HG02943 (cell line): ENCODE data around the gene SPEG.
"Not testable (repeated sequence)": the region's sequence is repeated elsewhere in the genome, so short reads cannot be mapped to it uniquely, and the experiment has no call there.

ENCODE experiments used
- ATAC-seq: cut with Tn5 transposase; IDR thresholded peaks from one replicate; pipeline ENCODE4 v1.9.1; 2021; ENCODE audit warnings: mild to moderate bottlenecking, low read depth, moderate library complexity; ENCODE audit not compliant: unreplicated experiment

SPEG gene

GRCh38 chr2:219434718-219435525 lies at the start of gene SPEG:
Gene SPEG, plus strand, starts transcription at chr2:219434843. Its CDS starts 135 bp downstream, at chr2:219434978.
- no peak for ATAC-seq

DNA sequence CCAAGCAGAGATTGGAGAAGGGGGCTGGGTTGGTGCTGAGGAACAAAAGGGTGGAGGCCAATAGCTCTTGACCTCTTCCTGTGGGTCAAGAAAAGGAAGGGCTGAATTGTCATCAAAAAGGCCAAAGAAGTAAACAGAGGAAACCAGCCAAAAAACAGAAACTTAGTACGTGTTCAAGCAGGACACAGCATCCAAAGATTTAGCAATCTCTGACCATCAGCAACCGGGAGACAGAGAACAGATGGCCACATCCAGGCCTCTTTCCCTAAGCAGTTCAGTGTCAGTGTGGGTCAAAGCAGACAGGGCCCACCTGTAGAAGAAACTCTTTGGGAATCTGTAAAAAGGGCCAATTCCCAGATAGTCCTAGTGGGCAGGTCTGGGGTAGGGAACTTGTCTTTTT lies 49.8 kb upstream of the SPEG start:
- no peak for ATAC-seq

GRCh38 chr2:219385958-219386520 lies 48.6 kb upstream of the SPEG start:
- ATAC-seq: no peak

DNA sequence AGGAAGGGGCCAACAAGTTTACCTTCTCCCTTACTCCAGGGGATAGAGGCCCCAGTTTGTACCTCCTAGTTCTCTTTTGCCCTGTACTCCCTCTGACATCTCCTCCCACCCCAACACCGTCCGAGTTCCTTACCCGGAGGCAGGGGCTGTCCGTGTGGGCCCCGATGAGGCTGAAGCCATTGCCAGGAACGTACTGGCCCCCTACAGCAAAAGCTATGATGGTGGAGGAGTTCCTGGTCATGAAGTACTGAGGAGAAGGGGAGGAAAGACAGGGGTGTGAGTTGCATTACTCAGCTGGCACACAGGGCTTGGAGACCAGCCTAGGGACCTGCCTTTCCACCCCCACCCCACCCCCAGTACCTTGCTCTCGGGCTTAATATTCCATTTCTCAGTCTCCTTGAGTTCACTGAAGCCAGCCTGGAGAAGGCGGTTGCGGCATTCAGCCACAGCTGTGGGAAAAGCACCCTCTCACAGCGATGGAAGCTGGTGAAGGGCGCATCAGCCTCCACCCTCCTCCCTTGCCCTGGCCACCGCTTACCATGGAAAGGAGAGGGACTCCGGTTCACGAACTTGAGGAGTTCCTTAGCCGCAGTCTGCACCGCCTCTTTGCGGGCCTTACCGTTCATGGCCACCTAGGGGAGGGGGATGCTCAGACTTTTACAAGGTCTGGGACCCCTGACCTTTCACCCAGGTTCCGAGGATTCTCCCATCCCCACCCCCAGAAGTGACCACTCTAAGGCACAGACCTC lies 47.9 kb upstream of the SPEG start:
- no peak for ATAC-seq

GRCh38 chr2:219387306-219388120 lies 47.1 kb upstream of the SPEG start, which contains the start of gene DNPEP:
Gene DNPEP, minus strand, starts transcription at chr2:219387912. Its CDS starts 118 bp downstream, at chr2:219387794.
- peak; percentile 59 for ATAC-seq

DNA sequence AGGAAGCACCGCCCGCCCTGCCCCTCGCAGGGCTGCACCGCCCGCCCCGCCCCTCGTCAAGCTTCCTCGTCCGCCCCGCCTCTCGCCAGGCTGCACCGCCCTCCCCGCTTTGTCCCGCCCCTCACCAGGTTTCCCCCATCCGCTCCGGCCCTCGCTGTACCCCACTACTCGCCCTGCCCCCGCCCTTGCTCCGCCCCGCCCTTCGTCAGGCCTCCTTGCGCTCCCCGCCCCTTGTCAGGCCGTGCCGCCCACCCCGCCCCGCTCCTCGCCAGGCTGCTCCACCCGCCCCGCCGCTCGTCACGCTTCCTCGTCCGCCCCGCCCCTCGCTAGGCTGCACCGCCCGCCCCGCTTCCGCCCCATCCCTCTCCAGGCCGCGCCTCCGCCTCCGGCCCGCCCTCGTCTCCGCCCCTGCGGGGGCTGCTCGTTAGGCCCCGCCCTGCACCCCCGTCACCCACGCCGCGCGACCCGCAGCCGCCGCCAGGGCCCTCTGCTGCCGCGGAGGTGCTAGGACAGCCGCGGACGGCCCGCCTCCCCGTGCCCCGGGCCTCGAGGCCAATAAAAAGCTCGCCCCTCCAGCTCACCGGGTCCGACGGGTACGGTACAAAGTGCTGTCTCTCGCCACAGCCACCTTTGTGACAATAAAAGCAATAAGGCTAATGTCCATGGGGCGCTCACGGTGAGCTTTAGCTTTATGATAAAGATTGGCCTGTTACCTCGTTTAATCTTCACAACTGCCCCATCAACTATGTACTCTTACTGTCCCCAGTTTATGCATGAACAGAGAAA lies 46.3 kb upstream of the SPEG start:
- ATAC-seq: peak; percentile 66

GRCh38 chr2:219388907-219389156 lies 45.8 kb upstream of the SPEG start:
- no peak for ATAC-seq

DNA sequence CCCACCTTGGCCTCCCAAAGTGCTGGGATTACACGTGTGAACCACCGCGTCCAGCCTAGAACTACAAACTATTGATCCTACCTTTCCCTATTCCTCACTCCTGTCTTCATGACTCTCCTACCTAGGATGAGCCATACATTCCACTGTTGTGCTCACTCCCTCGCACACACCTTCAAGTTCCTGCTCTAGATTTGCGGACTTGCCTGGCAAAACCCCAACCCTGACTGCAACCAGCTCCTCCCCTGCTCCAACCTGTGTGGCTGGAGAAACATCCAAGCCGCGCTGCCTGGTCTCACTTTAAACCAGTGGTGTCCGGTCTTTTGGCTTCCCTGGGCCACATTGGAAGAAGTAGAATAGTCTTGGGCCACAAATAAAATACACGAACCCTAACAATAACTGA lies 41.9 kb upstream of the SPEG start:
- ATAC-seq: no peak

- not testable (repeated sequence) for ATAC-seq
These were observed 39.6 kb upstream of the SPEG start for GRCh38 chr2:219395056-219395455.

DNA sequence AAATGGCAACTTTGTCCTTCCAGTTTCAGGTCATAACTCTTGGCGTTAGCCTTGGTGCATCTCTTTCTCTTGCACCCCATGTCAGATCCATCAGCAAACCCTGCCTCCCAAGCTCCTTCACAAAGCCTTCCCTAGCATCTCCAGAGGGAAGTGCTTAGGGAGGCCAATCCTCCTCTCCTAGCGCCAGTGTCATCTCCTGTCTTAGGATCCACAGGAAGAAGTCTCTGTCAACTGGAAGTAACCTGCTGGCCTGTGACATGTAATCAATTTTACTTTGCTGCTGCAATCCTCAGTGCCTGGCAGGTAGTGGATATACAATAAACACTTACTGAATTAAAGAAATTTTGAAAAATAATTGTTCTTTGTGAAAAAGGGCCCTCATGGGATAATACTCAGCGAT lies 39.0 kb upstream of the SPEG start:
- no peak for ATAC-seq

DNA sequence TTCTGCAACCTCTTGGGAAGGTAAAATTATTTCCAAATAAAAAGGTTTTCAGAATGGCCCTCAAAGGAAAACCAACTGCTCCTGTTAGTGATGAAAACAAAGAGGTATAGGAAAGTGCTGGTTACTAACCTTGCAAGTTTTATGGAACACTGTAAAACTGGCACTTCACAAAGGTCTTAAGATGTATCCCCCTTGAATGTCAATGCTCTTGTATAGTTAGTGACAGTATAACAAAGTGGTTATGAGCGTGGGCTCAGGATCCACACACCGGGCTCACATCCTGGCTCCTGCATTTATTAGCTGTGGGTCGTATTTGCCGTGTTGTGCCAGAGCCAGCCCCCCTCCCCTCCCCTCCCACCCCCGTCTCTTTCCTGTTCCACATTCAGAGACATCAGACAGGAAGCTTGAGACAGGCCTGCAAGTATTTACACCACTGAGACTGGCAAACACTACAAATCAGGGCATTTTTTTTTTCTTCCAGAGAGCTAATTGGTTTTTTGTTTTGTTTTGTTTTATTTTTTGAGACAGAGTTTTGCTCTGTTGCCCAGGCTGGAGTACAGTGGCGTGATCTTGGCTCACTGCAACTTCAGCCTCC lies 37.7 kb upstream of the SPEG start:
- ATAC-seq: no peak

DNA sequence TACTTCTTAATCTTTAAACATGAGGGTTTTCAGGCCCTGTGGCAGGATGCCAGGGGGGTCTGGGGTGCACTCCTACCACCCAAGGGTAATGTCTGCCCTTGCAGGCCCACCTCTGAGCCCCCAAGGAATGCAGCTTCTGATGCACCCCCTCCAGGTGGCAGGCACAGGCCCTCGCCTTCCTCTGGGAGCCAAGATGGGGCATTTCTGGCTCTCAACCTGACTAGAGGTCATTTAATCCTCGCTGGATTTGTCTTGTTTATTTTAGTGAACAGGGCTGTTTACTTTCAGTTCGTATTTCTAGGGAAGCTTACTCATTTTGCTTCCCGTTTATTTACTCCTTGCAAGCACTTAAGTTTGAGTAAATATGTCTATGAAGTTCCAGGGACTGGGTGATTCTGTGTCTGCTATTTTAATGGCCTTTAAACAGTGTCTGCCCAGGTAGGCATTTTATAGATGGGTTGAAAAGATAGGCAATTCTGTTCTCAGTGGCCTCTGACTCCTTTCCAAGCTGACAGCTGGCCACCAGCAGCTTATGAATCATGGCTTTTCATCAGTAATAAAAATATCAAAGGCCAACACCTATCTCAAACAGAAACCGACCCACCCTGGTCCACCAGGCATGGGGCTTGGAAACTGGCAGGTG lies 35.8 kb upstream of the SPEG start:
- ATAC-seq: no peak

DNA sequence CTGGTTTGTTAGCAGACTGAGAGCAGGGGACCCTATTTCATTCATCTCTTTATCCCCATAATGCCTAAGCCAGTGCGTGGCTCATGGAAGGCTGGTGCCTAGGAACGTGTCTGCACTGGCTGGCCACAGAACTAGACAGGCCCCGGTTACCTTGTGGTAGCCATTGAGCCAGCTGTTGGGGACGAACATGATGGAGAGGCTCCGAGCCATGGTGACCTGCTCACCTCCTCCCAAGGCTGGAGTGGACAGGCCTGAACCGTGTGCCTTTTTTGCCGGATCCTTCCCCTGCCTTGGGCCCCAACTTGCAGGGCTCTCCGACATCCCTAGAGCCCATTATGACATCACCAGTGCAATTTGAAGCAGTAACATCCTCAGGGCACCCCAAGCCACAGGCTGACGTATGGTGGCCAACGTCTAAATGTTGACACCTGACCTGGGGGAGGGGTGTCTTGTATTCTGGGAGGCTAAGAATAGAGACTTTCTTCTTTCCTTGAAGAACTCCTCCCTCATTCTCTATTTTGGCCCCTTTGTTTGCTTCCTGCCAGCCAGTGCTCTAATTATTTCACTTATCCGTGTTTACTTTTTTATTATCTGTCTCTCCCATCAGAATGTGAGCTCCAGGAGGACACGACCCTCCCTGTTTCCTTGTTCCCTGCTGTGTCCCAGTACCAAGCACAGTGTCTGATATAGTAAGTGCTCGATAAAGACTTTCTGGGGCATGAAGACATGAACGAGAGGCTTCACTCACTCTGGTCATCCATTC lies 34.7 kb upstream of the SPEG start:
- no peak for ATAC-seq

GRCh38 chr2:219400562-219400961 lies 34.1 kb upstream of the SPEG start:
- no peak for ATAC-seq

DNA sequence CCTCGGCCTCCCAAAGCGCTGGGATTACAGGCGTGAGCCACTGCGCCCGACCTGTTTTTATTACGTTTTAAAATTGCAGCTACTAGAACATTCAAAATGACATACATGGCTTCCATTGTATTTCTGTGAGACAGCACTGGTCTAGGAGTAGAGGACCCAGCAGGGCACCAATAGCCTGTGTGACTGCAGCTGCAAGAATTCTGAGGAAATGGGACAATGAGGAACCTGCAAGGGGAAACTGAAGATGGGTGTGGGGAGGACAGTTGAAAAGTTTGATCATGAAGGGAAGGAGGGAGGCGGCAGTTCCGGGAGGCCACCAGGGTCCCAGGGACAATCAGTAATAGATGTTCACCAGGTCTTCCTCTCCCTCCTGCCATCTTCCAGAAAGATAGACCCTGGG lies 33.0 kb upstream of the SPEG start:
- ATAC-seq: no peak

GRCh38 chr2:219402665-219403515 lies 31.8 kb upstream of the SPEG start:
- ATAC-seq: no peak

DNA sequence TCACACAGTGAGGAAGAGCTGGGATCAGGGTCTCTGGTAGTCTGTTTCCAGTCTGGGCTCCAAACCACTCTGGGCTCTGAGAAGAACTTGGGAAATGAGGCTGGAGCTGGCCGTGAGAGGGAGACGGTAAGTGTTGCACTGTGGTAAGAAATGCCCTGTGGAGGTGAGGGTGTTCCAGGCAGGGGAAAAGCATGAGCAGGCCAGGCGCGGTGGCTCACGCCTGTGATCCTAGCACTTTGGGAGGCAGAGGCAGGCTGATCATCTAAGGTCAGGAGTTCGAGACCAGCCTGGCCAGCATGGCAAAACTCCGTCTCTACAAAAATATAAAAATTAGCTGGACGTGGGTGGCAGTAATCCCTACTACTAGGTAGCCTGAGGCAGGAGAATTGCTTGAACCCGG lies 30.8 kb upstream of the SPEG start:
- ATAC-seq: no peak
